OCI-LY1 (cell line): ENCODE measurements around the gene C11orf24.

Experiments
- CTCF ChIP-seq: fragments of 200-600 bp; sonication (generic), shearing (Covaris generic); IDR thresholded peaks from 2 replicates; pipeline ENCODE4 v1.5.1; 2017; ENCODE audit warnings: mild to moderate bottlenecking, antibody characterized with exemption, low read length, moderate library complexity, mixed read lengths
- EZH2 ChIP-seq: fragments of 200-600 bp; sonication (generic), shearing (Covaris generic); IDR thresholded peaks from 2 replicates; pipeline ENCODE4 v1.8.0; 2017; ENCODE audit warnings: borderline replicate concordance, mixed run types, mild to moderate bottlenecking, antibody characterized with exemption, low read length, moderate library complexity, mixed read lengths

- TF ChIP-seq CTCF = no peak
- TF ChIP-seq EZH2 = no peak
Observed at GRCh38 chr11:68313574-68314202, 41.9 kb upstream of the C11orf24 start.
